ENCODE results near the gene OAT.

OAT gene

GRCh38 chr10:124423813-124424212 lies 5.1 kb upstream of the OAT start:
- no peaks in the 10 kb centered on the region for H3K9me3 ChIP-seq (ENCODE audit: insufficient read depth, low read depth, low read length)
- H3K79me2 ChIP-seq (ENCODE audit: insufficient read depth, low read length), result no peaks in the 10 kb centered on the region
- no peaks in the 10 kb centered on the region for H3K4me1 ChIP-seq (ENCODE audit: insufficient read depth, low read length, poor library complexity, severe bottlenecking)
- H3K4me3 ChIP-seq (ENCODE audit: low read length, poor library complexity, severe bottlenecking), result no peak overlapping the region
- no peaks in the 10 kb centered on the region for H3F3A ChIP-seq (ENCODE audit: low read depth)
- H3K36me3 ChIP-seq (ENCODE audit: insufficient read depth, low read length), result no peaks in the 10 kb centered on the region
- H3K9me2 ChIP-seq (replicated peaks; ENCODE audit: low read depth, low read length), result no peaks in the 10 kb centered on the region
- no peaks in the 10 kb centered on the region for H4K20me1 ChIP-seq (ENCODE audit: insufficient read depth, low read length, poor library complexity, severe bottlenecking)
- no peak overlapping the region for H3K4me2 ChIP-seq (ENCODE audit: low read depth, low read length, poor library complexity, severe bottlenecking)
- TF ChIP-seq CTCF (conservative IDR thresholded peaks at IDR 0.05; ENCODE audit: low read length) (no peak), EZH2phosphoT487 (IDR thresholded peaks at IDR 0.05; ENCODE audit: borderline replicate concordance) (no peak)
- no peak overlapping the region for H2AFZ ChIP-seq (ENCODE audit: low read length)
- H3K27me3 ChIP-seq (ENCODE audit: insufficient read depth, low read length, poor library complexity, severe bottlenecking), result no peaks in the 10 kb centered on the region
- H3K9ac ChIP-seq (ENCODE audit: low read depth, low read length, poor library complexity, severe bottlenecking), result no peak overlapping the region

GRCh38 chr10:124422742-124423141 lies 4.0 kb upstream of the OAT start:
- Histone ChIP-seq H2AFZ (ENCODE audit: low read length) (no peak overlapping the region), H3K9me2 (replicated peaks; ENCODE audit: low read depth, low read length) (no peaks in the 10 kb centered on the region), H3K4me2 (ENCODE audit: low read depth, low read length, poor library complexity, severe bottlenecking) (no peak overlapping the region), H3F3A (ENCODE audit: low read depth) (no peaks in the 10 kb centered on the region), H3K79me2 (ENCODE audit: insufficient read depth, low read length) (peaks cover 4% of the 10 kb centered on the region), H3K9ac (ENCODE audit: low read depth, low read length, poor library complexity, severe bottlenecking) (no peak overlapping the region), H3K36me3 (ENCODE audit: insufficient read depth, low read length) (no peaks in the 10 kb centered on the region), H3K4me1 (ENCODE audit: insufficient read depth, low read length, poor library complexity, severe bottlenecking) (peaks cover 3% of the 10 kb centered on the region), H4K20me1 (ENCODE audit: insufficient read depth, low read length, poor library complexity, severe bottlenecking) (peaks cover 2% of the 10 kb centered on the region), H3K4me3 (ENCODE audit: low read length, poor library complexity, severe bottlenecking) (no peak overlapping the region), H3K9me3 (ENCODE audit: insufficient read depth, low read depth, low read length) (no peaks in the 10 kb centered on the region), H3K27me3 (ENCODE audit: insufficient read depth, low read length, poor library complexity, severe bottlenecking) (no peaks in the 10 kb centered on the region)
- TF ChIP-seq EZH2phosphoT487 (IDR thresholded peaks at IDR 0.05; ENCODE audit: borderline replicate concordance) (no peak), CTCF (conservative IDR thresholded peaks at IDR 0.05; ENCODE audit: low read length) (no peak)

GRCh38 chr10:124420254-124420653 lies 1.5 kb upstream of the OAT start:
- Histone ChIP-seq H4K20me1 (ENCODE audit: insufficient read depth, low read length, poor library complexity, severe bottlenecking) (peaks cover 10% of the 10 kb centered on the region), H3K4me2 (ENCODE audit: low read depth, low read length, poor library complexity, severe bottlenecking) (no peak overlapping the region), H3K9ac (ENCODE audit: low read depth, low read length, poor library complexity, severe bottlenecking) (no peak overlapping the region), H3K4me1 (ENCODE audit: insufficient read depth, low read length, poor library complexity, severe bottlenecking) (peaks cover 25% of the 10 kb centered on the region), H3K27me3 (ENCODE audit: insufficient read depth, low read length, poor library complexity, severe bottlenecking) (no peaks in the 10 kb centered on the region), H3K79me2 (ENCODE audit: insufficient read depth, low read length) (peaks cover 21% of the 10 kb centered on the region), H2AFZ (ENCODE audit: low read length) (no peak overlapping the region), H3K36me3 (ENCODE audit: insufficient read depth, low read length) (no peaks in the 10 kb centered on the region), H3F3A (ENCODE audit: low read depth) (no peaks in the 10 kb centered on the region), H3K9me3 (ENCODE audit: insufficient read depth, low read depth, low read length) (no peaks in the 10 kb centered on the region), H3K4me3 (ENCODE audit: low read length, poor library complexity, severe bottlenecking) (no peak overlapping the region), H3K9me2 (replicated peaks; ENCODE audit: low read depth, low read length) (no peaks in the 10 kb centered on the region)
- TF ChIP-seq CTCF (conservative IDR thresholded peaks at IDR 0.05; ENCODE audit: low read length) (no peak), EZH2phosphoT487 (IDR thresholded peaks at IDR 0.05; ENCODE audit: borderline replicate concordance) (no peak)

All from Loucy (cell line).